ENCODE results near the gene ELAVL3.
"Not testable (repeated sequence)": the region's sequence is repeated elsewhere in the genome, so short reads cannot be mapped to it uniquely, and the experiment has no call there.

The ELAVL3 gene

GRCh38 chr19:11457115-11457514, 23.7 kb downstream of the ELAVL3 start:
- Histone ChIP-seq H3K9me3 (ENCODE audit: control insufficient read depth, low read length) (no peaks in the 10 kb centered on the region), H3K4me1 (ENCODE audit: control insufficient read depth, insufficient read depth, low read length, poor library complexity, severe bottlenecking) (no peaks in the 10 kb centered on the region), H3K36me3 (ENCODE audit: control insufficient read depth, insufficient read depth, low read length) (no peaks in the 10 kb centered on the region), H3K27ac (ENCODE audit: low read depth, low read length, severe bottlenecking) (no peak overlapping the region), H3K4me3 (ENCODE audit: extremely low read depth, insufficient read depth, low read length, poor library complexity, severe bottlenecking) (no peak overlapping the region)
- 33 to 42% methylated on average over 6 to 7 of the region's 18 CpGs for WGBS, 2 experiments (ENCODE audit: insufficient coverage in 2 of 2)

- 85 to 92% methylated on average over 7 of the region's 7 CpGs for WGBS, 2 experiments (ENCODE audit: insufficient coverage in 2 of 2)
- no peak overlapping the region for H3K4me3 ChIP-seq (ENCODE audit: extremely low read depth, insufficient read depth, low read length, poor library complexity, severe bottlenecking)
- no peaks in the 10 kb centered on the region for H3K36me3 ChIP-seq (ENCODE audit: control insufficient read depth, insufficient read depth, low read length)
- no peak overlapping the region for H3K27ac ChIP-seq (ENCODE audit: low read depth, low read length, severe bottlenecking)
- no peaks in the 10 kb centered on the region for H3K9me3 ChIP-seq (ENCODE audit: control insufficient read depth, low read length)
- no peaks in the 10 kb centered on the region for H3K4me1 ChIP-seq (ENCODE audit: control insufficient read depth, insufficient read depth, low read length, poor library complexity, severe bottlenecking)
Observed at GRCh38 chr19:11456659-11457058, 24.2 kb downstream of the ELAVL3 start.

GRCh38 chr19:11455233-11455554, 25.7 kb downstream of the ELAVL3 start:
- H3K36me3 ChIP-seq (ENCODE audit: control insufficient read depth, insufficient read depth, low read length) = peaks cover 11% of the 10 kb centered on the region
- 89 to 98% methylated on average over 6 to 8 of the region's 9 CpGs for WGBS, 2 experiments (ENCODE audit: insufficient coverage in 2 of 2)

GRCh38 chr19:11453468-11454341, 27.1 kb downstream of the ELAVL3 start:
- H3K36me3 ChIP-seq (ENCODE audit: control insufficient read depth, insufficient read depth, low read length) = peaks cover 25% of the 10 kb centered on the region
- H3K4me1 ChIP-seq (ENCODE audit: control insufficient read depth, insufficient read depth, low read length, poor library complexity, severe bottlenecking) = no peaks in the 10 kb centered on the region
- H3K27ac ChIP-seq (ENCODE audit: low read depth, low read length, severe bottlenecking) = no peak overlapping the region
- H3K4me3 ChIP-seq (ENCODE audit: extremely low read depth, insufficient read depth, low read length, poor library complexity, severe bottlenecking) = no peak overlapping the region
- no peaks in the 10 kb centered on the region for H3K9me3 ChIP-seq (ENCODE audit: control insufficient read depth, low read length)
- WGBS, 2 experiments (ENCODE audit: insufficient coverage in 2 of 2) = 87% methylated on average over 13 to 17 of the region's 27 CpGs

More at GRCh38 chr19:11455233-11455554, 25.7 kb downstream of the ELAVL3 start:
- not testable (repeated sequence) for H3K9me3 ChIP-seq (ENCODE audit: control insufficient read depth, low read length); H3K27ac ChIP-seq (ENCODE audit: low read depth, low read length, severe bottlenecking); H3K4me3 ChIP-seq (ENCODE audit: extremely low read depth, insufficient read depth, low read length, poor library complexity, severe bottlenecking); H3K4me1 ChIP-seq (ENCODE audit: control insufficient read depth, insufficient read depth, low read length, poor library complexity, severe bottlenecking)

- H3K4me1 ChIP-seq (ENCODE audit: control insufficient read depth, insufficient read depth, low read length, poor library complexity, severe bottlenecking) = no peaks in the 10 kb centered on the region
- H3K9me3 ChIP-seq (ENCODE audit: control insufficient read depth, low read length) = no peaks in the 10 kb centered on the region
- peaks cover 34% of the 10 kb centered on the region for H3K36me3 ChIP-seq (ENCODE audit: control insufficient read depth, insufficient read depth, low read length)
- H3K27ac ChIP-seq (ENCODE audit: low read depth, low read length, severe bottlenecking) = peak overlapping the region; percentile 10
- WGBS, 2 experiments (ENCODE audit: insufficient coverage in 2 of 2) = 89 to 91% methylated on average over 25 to 28 of the region's 33 CpGs
- H3K4me3 ChIP-seq (ENCODE audit: extremely low read depth, insufficient read depth, low read length, poor library complexity, severe bottlenecking) = no peak overlapping the region
Observed at GRCh38 chr19:11452620-11453310, 28.1 kb downstream of the ELAVL3 start.

- Histone ChIP-seq H3K36me3 (ENCODE audit: control insufficient read depth, insufficient read depth, low read length) (peaks cover 42% of the 10 kb centered on the region), H3K4me3 (ENCODE audit: extremely low read depth, insufficient read depth, low read length, poor library complexity, severe bottlenecking) (no peak overlapping the region), H3K9me3 (ENCODE audit: control insufficient read depth, low read length) (no peaks in the 10 kb centered on the region), H3K4me1 (ENCODE audit: control insufficient read depth, insufficient read depth, low read length, poor library complexity, severe bottlenecking) (no peaks in the 10 kb centered on the region), H3K27ac (ENCODE audit: low read depth, low read length, severe bottlenecking) (no peak overlapping the region)
- WGBS, 2 experiments (ENCODE audit: insufficient coverage in 2 of 2) = 55 to 56% methylated on average over 3 to 7 of the region's 25 CpGs
Observed at GRCh38 chr19:11451871-11452619, 28.8 kb downstream of the ELAVL3 start.

- Histone ChIP-seq H3K36me3 (ENCODE audit: control insufficient read depth, insufficient read depth, low read length) (peaks cover 48% of the 10 kb centered on the region), H3K4me1 (ENCODE audit: control insufficient read depth, insufficient read depth, low read length, poor library complexity, severe bottlenecking) (no peaks in the 10 kb centered on the region), H3K4me3 (ENCODE audit: extremely low read depth, insufficient read depth, low read length, poor library complexity, severe bottlenecking) (no peak overlapping the region), H3K9me3 (ENCODE audit: control insufficient read depth, low read length) (no peaks in the 10 kb centered on the region), H3K27ac (ENCODE audit: low read depth, low read length, severe bottlenecking) (no peak overlapping the region)
- WGBS, 2 experiments (ENCODE audit: insufficient coverage in 2 of 2) = 70% methylated on average over 2 of the region's 13 CpGs; no CpG with 5 or more reads in 1 of the 2 experiments
Observed at GRCh38 chr19:11451327-11451870, 29.4 kb downstream of the ELAVL3 start.

GRCh38 chr19:11450570-11451326, 30.1 kb downstream of the ELAVL3 start:
- H3K36me3 ChIP-seq (ENCODE audit: control insufficient read depth, insufficient read depth, low read length) = peaks cover 49% of the 10 kb centered on the region
- no peaks in the 10 kb centered on the region for H3K4me1 ChIP-seq (ENCODE audit: control insufficient read depth, insufficient read depth, low read length, poor library complexity, severe bottlenecking)
- no peak overlapping the region for H3K4me3 ChIP-seq (ENCODE audit: extremely low read depth, insufficient read depth, low read length, poor library complexity, severe bottlenecking)
- WGBS, 2 experiments (ENCODE audit: insufficient coverage in 2 of 2) = 93 to 97% methylated on average over 13 to 17 of the region's 21 CpGs
- no peaks in the 10 kb centered on the region for H3K9me3 ChIP-seq (ENCODE audit: control insufficient read depth, low read length)
- no peak overlapping the region for H3K27ac ChIP-seq (ENCODE audit: low read depth, low read length, severe bottlenecking)

GRCh38 chr19:11448923-11449554, 31.8 kb downstream of the ELAVL3 start:
- H3K36me3 ChIP-seq (ENCODE audit: control insufficient read depth, insufficient read depth, low read length) = peaks cover 62% of the 10 kb centered on the region
- H3K4me3 ChIP-seq (ENCODE audit: extremely low read depth, insufficient read depth, low read length, poor library complexity, severe bottlenecking) = no peak overlapping the region
- H3K9me3 ChIP-seq (ENCODE audit: control insufficient read depth, low read length) = no peaks in the 10 kb centered on the region
- no peak overlapping the region for H3K27ac ChIP-seq (ENCODE audit: low read depth, low read length, severe bottlenecking)
- H3K4me1 ChIP-seq (ENCODE audit: control insufficient read depth, insufficient read depth, low read length, poor library complexity, severe bottlenecking) = no peaks in the 10 kb centered on the region
- 97 to 98% methylated on average over 25 to 30 of the region's 31 CpGs for WGBS, 2 experiments (ENCODE audit: insufficient coverage in 2 of 2)
